Left cardiac atrium (tissue), 4 donors: Measurements from ENCODE around the gene EFR3B. TPM values are rescaled to one million over a fixed set of nuclear protein-coding genes. Genes with fewer than 3 reads are reported as not detected.
"Not testable (repeated sequence)": the region's sequence is repeated elsewhere in the genome, so short reads cannot be mapped to it uniquely, and the experiment has no call there.

Experiments
- ATAC-seq, 2 donors: fragments of 200-7000 bp; cut with Tn5 transposase; one replicate each; pipeline ENCODE4 v1.9.1; 2020; ENCODE audit warnings: mild to moderate bottlenecking in 2 of 2, moderate library complexity in 2 of 2
- DNase-seq: peaks from one replicate; pipeline ENCODE4 v3.0.0-alpha.2; 2020
- intact Hi-C, 2 donors: fragments of 100-400 bp; cut with DNase I; formaldehyde crosslinking; loops; one replicate each; pipeline versions ENCODE4 v1.14.1 to v1.15.1; 2022 to 2023
- total RNA-seq, 2 donors: library from RNA; stranded (reverse); fragmentation: NEBNext Ultra II Directional; extraction: Animal tissue kit (Norgen Biotek cat#: 25700); gene quantifications; one replicate each; pipeline ENCODE4 v1.2.1, GENCODE V29; 2021
- donor health status: DM: no; HTN: yes; CAD: no.
- donor health status: DM: no; HTN: yes; CAD: no; lungs with severe emphysema.
- donor health status: DM: yes; HTN: yes; CAD: no.
- donor health status: Dilated cardiomyopathy.

Gene EFR3B
- total RNA-seq, 2 donors from 2014 or later, result 7.5 to 8.7 TPM

DNA sequence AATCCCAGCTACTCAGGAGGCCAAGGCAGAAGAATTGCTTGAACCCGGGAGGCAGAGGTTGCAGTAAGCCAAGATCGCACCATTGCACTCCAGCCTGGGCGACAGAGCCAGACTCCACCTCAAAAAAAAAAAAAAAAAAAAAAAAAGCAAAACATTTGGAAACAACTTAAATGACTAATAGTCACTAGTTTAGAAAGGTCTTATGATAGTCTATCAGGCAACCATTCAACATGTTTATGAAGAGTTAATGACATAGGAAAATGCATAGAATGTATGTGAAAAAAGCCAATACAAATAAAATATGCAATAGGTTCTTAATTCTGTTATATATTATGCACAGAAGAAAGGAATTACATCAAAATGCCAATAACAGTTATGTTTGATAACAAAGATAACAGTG, 85.2 kb downstream of the EFR3B start:
- DNase-seq, ATAC-seq, intact Hi-C loops: not testable (repeated sequence)

GRCh38 chr2:25127646-25128045, 85.8 kb downstream of the EFR3B start:
- intact Hi-C loops, result loop anchor here in 1 of 2 donors (1.0 kb wide), 1 partner anchor 152 kb away; no protein-coding TSS in a partner anchor
- ATAC-seq, result no peak

DNA sequence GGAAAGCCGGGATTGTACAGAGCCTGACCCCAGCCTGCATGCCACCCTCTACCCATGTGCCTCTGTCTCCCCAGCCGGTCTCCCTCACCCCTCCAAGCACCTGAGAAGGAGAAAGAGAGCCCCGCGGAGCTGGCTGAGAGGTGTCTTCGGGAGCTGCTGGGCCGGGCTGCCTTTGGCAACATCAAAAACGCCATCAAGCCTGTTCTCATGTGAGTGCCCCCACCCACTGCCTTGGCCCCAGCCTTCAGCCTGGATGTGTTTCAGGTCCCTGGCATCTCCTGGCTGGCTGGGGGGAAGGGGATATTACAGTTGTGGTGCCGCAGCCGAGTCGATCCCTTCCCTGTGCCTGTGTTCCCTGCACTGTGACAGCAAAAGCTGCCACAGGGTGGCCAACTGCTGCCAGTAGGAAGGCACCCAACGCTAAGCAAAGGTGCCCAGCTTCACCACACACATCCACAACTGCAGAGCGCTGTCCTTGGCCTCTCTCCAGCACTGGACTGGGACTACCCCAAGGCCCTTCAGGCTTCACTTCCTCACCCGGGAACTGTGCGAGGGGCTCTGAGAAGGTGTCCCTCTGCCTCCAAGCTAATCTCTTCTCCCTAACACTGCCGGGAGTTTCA, 88.1 kb downstream of the EFR3B start:
- no peak for ATAC-seq
- DNase-seq, result no peak
- intact Hi-C loops, result loop anchor here (2.0 to 5.0 kb wide), 2 partner anchors 88 to 155 kb away; partner anchors contain the start of gene EFR3B (in 1 of the 2)

More at GRCh38 chr2:25127646-25128045, 85.8 kb downstream of the EFR3B start:
- DNase-seq, result no peak

DNA sequence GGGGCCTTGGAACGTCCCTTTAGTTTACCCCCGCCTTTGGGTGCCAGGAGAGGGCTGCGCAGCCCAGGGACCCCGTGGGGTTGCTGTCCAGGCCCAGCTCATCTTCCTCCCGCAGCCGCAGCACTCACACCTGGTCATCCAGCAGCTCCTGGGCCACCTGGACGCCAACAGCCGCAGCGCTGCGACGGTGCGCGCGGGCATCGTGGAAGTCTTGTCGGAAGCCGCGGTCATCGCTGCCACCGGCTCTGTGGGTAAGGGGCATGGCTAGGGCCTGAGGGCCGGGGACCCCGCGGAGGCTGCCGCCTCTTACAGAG, 89.3 kb downstream of the EFR3B start:
- no peak for ATAC-seq
- peak; percentile 26 for DNase-seq
- intact Hi-C loops, result loop anchor here (2.0 to 5.0 kb wide), 2 partner anchors 89 to 156 kb away; partner anchors contain the start of gene EFR3B (in 1 of the 2)

DNA sequence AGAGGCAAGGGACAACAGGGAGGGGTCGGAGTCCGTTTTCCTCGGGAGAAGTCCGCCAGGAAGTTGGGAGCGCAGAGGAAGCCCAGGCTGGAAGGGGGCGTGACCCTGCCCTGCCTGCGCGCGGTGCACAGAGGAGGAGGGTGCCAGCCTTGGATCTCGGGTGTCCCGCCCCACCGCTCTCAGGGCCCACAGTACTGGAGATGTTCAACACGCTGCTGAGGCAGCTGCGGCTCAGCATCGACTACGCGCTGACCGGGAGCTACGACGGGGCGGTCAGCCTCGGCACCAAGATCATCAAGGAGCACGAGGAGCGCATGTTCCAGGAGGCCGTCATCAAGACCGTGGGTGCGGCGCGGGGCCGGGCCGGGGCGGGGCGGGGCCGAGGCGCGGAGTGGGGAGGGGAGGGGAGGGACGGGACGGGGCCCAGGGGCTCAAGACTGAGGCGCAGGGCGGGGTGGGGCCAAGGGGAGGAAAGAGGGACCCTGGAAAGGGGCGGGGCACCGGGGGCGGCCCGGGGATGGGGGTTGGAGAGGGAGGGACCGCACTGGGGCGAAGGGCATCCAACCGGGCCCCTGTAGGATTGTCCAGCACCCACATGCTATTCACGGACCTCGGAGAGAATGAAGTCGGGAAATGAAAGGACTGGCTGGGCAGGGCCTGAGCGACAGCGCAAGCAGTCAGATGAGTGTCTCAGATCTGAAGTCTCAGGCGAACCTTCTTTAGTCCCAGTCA, 89.9 kb downstream of the EFR3B start:
- ATAC-seq (peak; percentile 54 to 73), DNase-seq (peak; percentile 40)
- intact Hi-C loops, result loop anchor here (2.0 to 5.0 kb wide), 2 partner anchors 89 to 157 kb away; partner anchors contain the start of gene EFR3B (in 1 of the 2)

- no peak for DNase-seq
- peak in 1 of 2 donors; percentile 12 for ATAC-seq
- intact Hi-C loops, result loop anchor here in 1 of 2 donors (5.0 kb wide), 1 partner anchor 90 kb away; the partner anchor contains the start of gene EFR3B
These were observed 90.4 kb downstream of the EFR3B start for GRCh38 chr2:25132299-25132635.

DNA sequence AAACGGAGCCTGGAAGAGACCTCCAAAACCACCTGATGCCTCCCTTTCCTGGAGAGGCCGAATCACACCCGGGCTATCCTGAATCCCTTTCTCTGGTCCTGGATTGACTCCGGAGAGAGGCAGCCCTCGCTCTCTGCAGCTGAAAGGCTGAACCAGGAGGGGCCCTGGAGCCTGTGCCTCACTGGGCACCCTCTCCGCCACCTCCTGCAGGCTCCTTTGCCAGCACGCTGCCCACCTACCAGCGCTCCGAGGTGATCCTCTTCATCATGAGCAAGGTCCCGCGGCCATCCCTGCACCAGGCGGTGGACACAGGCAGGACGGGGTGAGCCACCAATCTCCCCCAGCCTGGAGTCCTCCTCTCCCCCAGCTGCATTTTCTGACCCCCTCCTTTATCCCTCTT, 90.8 kb downstream of the EFR3B start:
- DNase-seq, result no peak
- intact Hi-C loops, result loop anchor here in 1 of 2 donors (5.0 kb wide), 1 partner anchor 90 kb away; the partner anchor contains the start of gene EFR3B
- no peak for ATAC-seq

DNA sequence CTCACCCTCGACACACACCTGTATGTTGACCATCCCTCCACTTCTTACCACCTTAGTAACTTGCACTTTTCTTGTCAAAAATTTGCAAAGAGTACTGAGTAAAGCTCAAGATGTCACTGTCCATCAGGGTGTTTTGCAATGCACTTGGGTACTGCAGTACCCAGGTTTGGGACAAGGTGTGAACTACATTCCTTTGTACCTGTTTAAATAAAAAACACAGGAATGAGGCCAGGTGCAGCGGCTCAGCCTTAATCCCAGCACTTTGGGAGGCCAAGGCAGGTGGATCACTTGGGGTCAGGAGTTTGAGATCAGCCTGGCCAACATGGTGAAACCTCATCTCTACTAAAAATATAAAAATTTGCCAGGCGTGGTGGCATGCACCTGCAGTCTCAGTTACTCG, 98.7 kb downstream of the EFR3B start:
- DNase-seq, intact Hi-C loops, ATAC-seq: not testable (repeated sequence)

GRCh38 chr2:25141120-25141519, 99.2 kb downstream of the EFR3B start:
- intact Hi-C loops, result no loop called here
- DNase-seq (no peak), ATAC-seq (no peak)

GRCh38 chr2:25145803-25146202, 103.9 kb downstream of the EFR3B start:
- ATAC-seq (no peak), DNase-seq (no peak)
- intact Hi-C loops, result no loop called here

- intact Hi-C loops, result no loop called here
- no peak for DNase-seq
These were observed 105.0 kb downstream of the EFR3B start for GRCh38 chr2:25146896-25147295.

DNA sequence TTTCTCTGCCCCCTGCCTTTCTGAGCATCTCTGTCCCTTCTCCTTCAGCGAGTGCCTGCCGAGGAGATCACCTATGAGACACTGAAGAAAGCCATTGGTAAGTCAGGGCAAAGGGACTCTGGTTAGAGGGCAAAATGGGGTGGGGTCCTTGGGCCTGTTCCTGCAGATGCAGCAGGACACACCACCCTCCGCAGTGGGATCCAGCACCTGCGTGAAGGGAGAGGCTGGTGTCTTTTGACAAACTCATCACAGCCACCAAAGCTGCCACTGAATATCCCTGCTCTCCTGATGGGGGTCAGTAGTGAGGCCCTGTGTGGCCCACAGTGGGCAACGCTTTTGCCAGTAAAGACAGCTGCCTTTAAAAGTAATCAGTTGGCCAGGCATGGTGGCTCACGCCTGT, 107.8 kb downstream of the EFR3B start:
- no peak for DNase-seq
- intact Hi-C loops, result no loop called here
- ATAC-seq, result no peak

More at GRCh38 chr2:25146896-25147295, 105.0 kb downstream of the EFR3B start:
- no peak for ATAC-seq

DNA sequence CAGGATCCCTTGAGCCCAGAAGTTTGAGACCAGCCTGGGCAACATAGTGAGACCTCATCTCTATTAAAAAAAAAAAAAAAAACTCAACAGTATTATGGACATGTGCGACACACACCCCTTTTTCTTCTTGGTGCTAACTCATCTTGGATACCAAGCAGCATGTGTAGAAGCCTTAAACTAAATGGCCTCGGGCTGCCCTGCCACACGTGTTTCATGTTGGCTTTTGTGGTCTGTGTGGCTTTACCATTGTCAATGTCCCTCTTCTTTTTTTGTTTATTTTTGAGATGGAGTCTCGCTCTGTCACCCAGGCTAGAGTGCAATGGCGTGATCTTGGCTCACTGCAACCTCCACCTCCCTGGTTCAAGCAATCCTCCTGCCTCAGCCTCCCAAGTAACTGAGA, 109.1 kb downstream of the EFR3B start:
- intact Hi-C loops, DNase-seq, ATAC-seq: not testable (repeated sequence)

DNA sequence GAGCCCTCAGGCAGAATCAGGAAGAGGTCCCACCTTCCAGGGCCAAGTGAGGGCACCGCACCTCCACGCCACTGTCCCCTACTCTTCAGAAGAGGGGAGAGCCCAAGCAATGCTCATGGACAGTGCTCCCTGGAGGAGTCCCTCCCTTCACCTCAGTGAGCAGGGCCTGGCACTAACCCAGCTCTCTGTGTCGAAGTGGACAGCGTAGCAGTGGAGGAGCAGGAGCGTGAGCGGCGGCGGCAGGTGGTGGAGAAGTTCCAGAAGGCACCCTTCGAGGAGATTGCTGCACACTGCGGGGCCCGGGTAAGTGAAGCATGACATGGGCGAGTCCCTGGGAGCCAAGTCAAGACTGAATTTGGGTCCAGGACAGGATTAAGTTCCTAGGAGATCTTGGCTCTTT, 109.8 kb downstream of the EFR3B start:
- intact Hi-C loops, result no loop called here
- ATAC-seq (no peak), DNase-seq (no peak)

- intact Hi-C loops, result no loop called here
- DNase-seq (no peak), ATAC-seq (no peak)
These were observed 113.5 kb downstream of the EFR3B start for GRCh38 chr2:25155401-25155800.

DNA sequence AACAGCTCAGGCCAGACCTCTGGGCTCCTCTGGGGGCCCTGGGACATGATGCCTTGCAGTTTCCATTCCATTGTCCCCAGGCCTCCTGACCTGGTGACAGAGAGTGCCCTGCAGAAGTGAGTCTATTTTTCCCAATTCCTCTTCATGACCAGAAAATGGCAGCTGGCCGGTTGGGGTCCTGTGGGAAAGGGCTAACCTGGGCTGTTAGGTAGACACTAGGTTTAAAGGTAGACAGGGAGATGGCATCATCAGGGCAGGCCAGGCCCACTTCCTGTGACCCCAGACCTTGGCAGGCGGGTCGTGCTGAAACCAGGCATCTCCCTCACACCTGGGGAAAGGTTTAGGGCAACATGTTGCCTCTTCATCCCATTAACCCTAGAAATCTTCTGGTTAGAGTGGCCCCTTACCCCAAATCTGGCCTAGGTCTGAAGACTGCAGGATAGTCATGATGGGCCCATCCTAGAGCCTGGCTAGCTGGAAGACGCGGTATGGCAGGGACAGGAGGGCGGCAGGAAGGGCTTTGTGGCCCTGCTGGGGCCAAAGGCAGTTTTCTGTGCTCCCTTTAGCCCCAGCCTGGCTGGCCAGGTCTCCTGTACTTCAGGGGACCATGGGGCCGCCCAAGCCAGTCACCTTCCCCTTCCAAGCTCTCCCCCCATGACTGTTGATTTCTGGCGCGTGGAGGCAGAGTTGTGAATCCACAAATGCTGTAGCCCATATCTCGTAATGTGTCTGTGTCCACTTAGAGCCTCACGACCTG, 116.4 kb downstream of the EFR3B start:
- intact Hi-C loops, result no loop called here
- DNase-seq (no peak), ATAC-seq (no peak)

- ATAC-seq (no peak), DNase-seq (no peak)
- intact Hi-C loops, result no loop called here
These were observed 118.1 kb downstream of the EFR3B start for GRCh38 chr2:25159949-25160348.

DNA sequence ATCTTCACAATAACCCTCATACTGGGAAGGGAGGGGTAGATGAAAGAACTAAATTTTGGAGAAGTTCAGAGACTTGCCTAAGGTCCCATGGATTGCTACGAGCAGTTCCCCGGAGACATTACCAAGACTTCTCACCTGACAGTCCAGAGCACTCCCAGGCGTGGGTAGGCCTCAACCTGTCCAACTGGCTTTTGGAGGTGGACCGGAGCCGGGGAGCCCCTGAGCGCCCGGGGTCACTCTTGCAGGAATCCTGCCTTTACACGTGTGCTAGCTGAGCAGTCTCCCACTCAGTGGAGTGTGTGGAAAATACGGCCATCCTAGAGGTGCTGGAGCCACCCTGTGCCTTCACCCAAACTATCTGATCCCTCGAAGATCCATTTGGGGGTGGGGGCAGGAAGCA, 118.5 kb downstream of the EFR3B start:
- DNase-seq, result no peak
- ATAC-seq, result no peak
- intact Hi-C loops, result no loop called here

DNA sequence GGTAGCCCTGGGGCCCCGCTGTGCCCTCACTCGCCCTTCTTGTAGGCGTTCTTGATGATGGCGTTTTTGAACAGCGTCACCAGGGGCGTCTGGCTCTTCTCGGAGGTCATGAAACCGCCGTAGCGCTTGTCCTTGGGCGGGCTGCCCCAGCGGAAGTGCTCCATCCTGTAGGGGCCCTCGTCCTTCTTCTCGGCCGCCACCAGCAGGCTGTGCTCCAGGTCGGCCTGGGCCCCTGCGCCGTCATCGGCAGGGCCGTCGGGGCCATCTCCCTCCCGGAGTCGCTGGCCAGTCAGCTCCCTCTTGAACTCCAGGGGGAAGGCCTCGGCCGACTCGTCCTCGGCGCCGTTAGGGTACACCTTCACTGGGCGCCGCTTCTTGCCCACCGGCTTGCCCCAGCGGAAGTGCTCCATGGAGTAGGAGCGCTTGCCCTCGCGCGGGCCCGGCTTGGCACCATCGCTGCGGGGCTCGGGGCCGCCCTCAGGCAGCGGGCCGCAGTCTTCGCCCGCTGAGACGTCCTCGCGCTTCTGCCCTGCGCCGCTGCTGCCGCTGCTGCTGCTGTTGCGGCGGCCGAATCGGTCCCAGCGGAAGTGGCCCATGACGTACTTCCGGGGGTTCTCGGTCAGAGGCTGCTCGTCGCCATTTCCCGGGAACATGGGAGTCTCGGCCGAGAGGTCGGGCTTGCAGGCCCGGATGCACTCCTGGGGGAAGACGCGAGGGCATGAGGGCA, 119.3 kb downstream of the EFR3B start:
- peak; percentile 78 for DNase-seq
- intact Hi-C loops, result no loop called here
- ATAC-seq, result peak; percentile 73 to 81
